ENCODE measurements around the gene SMAD7.

SMAD7 gene

DNA sequence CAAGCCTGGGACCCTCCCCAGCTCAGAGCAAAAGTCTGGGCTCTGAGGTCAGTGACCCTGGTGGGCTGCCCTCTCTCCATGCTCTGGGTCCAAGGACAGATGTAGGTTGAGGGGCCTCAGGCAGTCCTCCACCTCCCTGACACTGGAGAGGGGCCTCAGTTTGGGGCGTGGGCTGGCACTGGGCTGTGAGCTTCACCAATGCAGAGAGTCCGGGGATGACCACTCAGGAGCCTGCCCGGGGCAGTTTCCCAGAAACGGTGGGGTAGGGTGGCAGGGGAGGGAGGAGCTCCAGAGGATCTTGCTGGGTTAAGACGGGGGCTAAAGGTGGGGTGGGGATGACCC lies 40.5 kb upstream of the SMAD7 start:
- H2AK5ac ChIP-seq (ENCODE audit: low read length): peak overlapping the region; percentile 63
- H4K12ac ChIP-seq (ENCODE audit: low read depth, low read length): no peak overlapping the region
- H2BK12ac ChIP-seq (ENCODE audit: low read length): peak overlapping the region; percentile 30
- H3K4ac ChIP-seq (ENCODE audit: low read depth, low read length): peak overlapping the region; percentile 35
- H4K91ac ChIP-seq (ENCODE audit: low read depth, low read length): peak overlapping the region; percentile 97
- no peaks in the 10 kb centered on the region for H3K36me3 ChIP-seq (ENCODE audit: control insufficient read depth in 1 of 2, insufficient read depth in 2 of 2, low read length in 2 of 2)
- no peak for DNase-seq
- H3K27me3 ChIP-seq (ENCODE audit: insufficient read depth, low read length): no peaks in the 10 kb centered on the region
- peak overlapping the region; percentile 89 for H3K27ac ChIP-seq (ENCODE audit: low read depth, low read length)
- H3K18ac ChIP-seq (ENCODE audit: low read length): peak overlapping the region; percentile 23
- H3K4me3 ChIP-seq (ENCODE audit: low read depth, low read length): no peak overlapping the region
- H3K14ac ChIP-seq (ENCODE audit: low read length): peak overlapping the region; percentile 35
- H3K9ac ChIP-seq (ENCODE audit: low read length): no peak overlapping the region
- H3K4me1 ChIP-seq (ENCODE audit: control insufficient read depth in 1 of 2, insufficient read depth in 2 of 2, low read length in 2 of 2): peaks cover 41 to 49% of the 10 kb centered on the region in 2 experiments
- H3K79me2 ChIP-seq (ENCODE audit: control insufficient read depth, insufficient read depth, low read length, poor library complexity): peaks cover 10% of the 10 kb centered on the region
- no peak overlapping the region for H3K23ac ChIP-seq (ENCODE audit: low read length)
- H3K79me1 ChIP-seq (ENCODE audit: low read length): peaks cover 66% of the 10 kb centered on the region
- H3K4me2 ChIP-seq (ENCODE audit: low read length): peak overlapping the region; percentile 15
- no CpG with 5 or more reads among the region's 5 CpGs for WGBS (ENCODE audit: extremely low coverage, insufficient coverage, insufficient read length)
- H3K9me3 ChIP-seq (ENCODE audit: insufficient read depth, low read depth, low read length): peaks cover 4% of the 10 kb centered on the region
- no peak overlapping the region for H2AFZ ChIP-seq (ENCODE audit: insufficient read depth, low read length, poor library complexity)
- peak overlapping the region; percentile 81 for H2BK120ac ChIP-seq (ENCODE audit: insufficient read depth, low read length, poor library complexity)
- H2BK5ac ChIP-seq (ENCODE audit: low read depth, low read length, poor library complexity): peak overlapping the region; percentile 73
- peak overlapping the region; percentile 67 for H4K8ac ChIP-seq (ENCODE audit: low read depth, low read length)

DNA sequence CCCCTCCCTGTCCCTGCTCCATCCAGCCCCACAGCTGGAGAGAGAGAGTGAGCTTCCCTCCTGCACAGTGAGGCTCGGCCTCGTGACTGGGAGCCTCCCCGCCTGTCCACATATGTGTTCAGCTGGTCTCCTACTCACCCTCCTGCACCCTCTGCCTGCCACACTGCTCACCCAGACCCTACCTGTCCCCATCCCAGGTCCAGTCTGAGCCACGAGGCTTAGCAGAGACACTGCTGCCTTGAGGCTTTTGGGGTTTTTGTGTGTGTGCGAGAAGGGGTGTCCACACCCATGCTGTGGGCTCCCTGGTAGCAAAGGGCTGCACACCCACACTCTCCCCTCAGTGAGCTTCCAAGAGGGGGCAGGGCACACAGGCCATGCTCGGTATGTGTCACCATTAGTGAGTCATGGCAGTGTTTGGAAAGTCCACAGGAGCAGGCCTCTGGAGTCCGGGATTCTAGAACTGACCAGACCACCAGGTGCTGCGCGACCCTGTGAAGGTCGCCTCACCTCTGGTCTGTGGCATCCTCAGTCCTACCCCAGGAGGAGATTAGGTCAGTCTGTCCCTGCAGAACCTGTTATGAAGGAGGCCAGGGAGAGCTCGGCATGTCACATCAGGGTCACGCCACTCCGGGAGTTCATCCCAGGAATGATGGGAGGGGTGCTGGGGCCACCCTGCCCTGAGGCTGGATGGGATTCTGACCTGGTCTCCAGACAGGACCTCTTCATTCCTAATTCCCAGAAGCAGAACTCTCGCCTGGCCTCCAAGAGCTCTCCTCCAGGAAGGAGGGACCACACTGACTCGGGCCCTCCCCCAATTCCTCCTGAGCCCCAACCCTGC lies 39.9 kb upstream of the SMAD7 start:
- DNase-seq: peak; percentile 65 to 75
- Histone ChIP-seq H3K9me3 (ENCODE audit: insufficient read depth, low read depth, low read length) (peaks cover 4% of the 10 kb centered on the region), H3K36me3 (ENCODE audit: control insufficient read depth in 1 of 2, insufficient read depth in 2 of 2, low read length in 2 of 2) (no peaks in the 10 kb centered on the region), H3K4ac (ENCODE audit: low read depth, low read length) (peak overlapping the region; percentile 35), H3K27ac (ENCODE audit: low read depth, low read length) (peak overlapping the region; percentile 89), H3K14ac (ENCODE audit: low read length) (peak overlapping the region; percentile 42), H3K18ac (ENCODE audit: low read length) (peak overlapping the region; percentile 81), H4K8ac (ENCODE audit: low read depth, low read length) (peak overlapping the region; percentile 58), H4K12ac (ENCODE audit: low read depth, low read length) (peak overlapping the region; percentile 20), H3K79me1 (ENCODE audit: low read length) (peaks cover 60% of the 10 kb centered on the region), H3K4me1 (ENCODE audit: control insufficient read depth in 1 of 2, insufficient read depth in 2 of 2, low read length in 2 of 2) (peaks cover 41 to 45% of the 10 kb centered on the region in 2 experiments), H3K4me2 (ENCODE audit: low read length) (peak overlapping the region; percentile 15), H3K4me3 (ENCODE audit: low read depth, low read length) (no peak overlapping the region), H2BK5ac (ENCODE audit: low read depth, low read length, poor library complexity) (peak overlapping the region; percentile 77), H2BK12ac (ENCODE audit: low read length) (peak overlapping the region; percentile 53), H2AK5ac (ENCODE audit: low read length) (peak overlapping the region; percentile 87), H2BK120ac (ENCODE audit: insufficient read depth, low read length, poor library complexity) (peak overlapping the region; percentile 88), H3K79me2 (ENCODE audit: control insufficient read depth, insufficient read depth, low read length, poor library complexity) (peaks cover 10% of the 10 kb centered on the region), H3K23ac (ENCODE audit: low read length) (no peak overlapping the region), H4K91ac (ENCODE audit: low read depth, low read length) (peak overlapping the region; percentile 97), H3K9ac (ENCODE audit: low read length) (no peak overlapping the region), H2AFZ (ENCODE audit: insufficient read depth, low read length, poor library complexity) (peak overlapping the region; percentile 56), H3K27me3 (ENCODE audit: insufficient read depth, low read length) (no peaks in the 10 kb centered on the region)
- no CpG with 5 or more reads among the region's 15 CpGs for WGBS (ENCODE audit: extremely low coverage, insufficient coverage, insufficient read length)

DNA sequence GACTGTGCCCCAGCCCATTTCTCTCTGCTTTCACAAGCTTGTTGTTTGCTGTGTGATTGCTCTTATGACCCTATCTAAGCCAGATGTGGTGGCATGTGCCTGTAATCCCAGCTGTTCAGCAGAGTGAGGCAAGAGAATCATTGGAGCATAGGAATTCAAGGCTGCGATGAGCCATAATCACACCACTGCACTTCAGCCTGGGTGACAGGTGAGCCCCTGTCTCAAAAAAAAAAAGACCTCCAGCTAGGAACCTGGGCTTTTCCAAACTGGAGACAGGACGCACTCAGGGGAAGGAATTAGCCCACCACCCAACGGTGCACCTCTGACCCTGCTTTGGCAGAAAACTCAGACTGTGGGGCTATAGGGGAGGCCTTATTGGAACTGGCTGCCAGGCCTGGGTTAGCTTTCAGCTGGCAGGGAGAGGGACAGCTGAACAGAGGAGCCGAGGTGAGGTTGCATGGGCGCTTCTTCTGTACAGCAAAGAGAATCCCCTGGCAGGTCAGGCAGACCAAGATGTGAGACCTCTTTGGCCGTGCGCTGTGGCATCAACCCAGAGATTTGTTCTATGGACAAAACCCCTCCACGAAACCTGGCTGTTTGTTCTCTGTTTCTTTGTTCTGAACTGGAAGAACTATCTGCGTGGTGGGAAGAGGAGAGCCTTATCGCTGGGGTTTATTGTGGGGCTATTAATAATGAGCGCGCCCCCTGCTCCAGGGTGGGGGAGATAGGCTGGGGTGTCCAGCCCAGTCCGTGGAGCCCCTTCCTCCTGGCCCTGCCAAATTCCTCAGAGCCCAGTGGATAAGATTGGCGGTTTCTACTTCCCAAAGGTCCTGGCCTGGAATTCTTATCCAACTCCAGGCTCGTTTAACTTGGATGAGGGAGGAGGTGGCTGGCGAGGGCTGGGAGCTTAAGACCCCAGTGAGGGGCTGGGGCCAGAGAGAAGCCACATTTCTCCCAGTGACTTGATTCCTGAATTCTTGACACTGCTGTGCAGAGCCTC lies 38.8 kb upstream of the SMAD7 start:
- H4K91ac ChIP-seq (ENCODE audit: low read depth, low read length): peak overlapping the region; percentile 97
- peak overlapping the region; percentile 87 for H2AK5ac ChIP-seq (ENCODE audit: low read length)
- peak overlapping the region; percentile 71 for H3K14ac ChIP-seq (ENCODE audit: low read length)
- H3K4me1 ChIP-seq (ENCODE audit: control insufficient read depth in 1 of 2, insufficient read depth in 2 of 2, low read length in 2 of 2): peaks cover 41 to 45% of the 10 kb centered on the region in 2 experiments
- no CpG with 5 or more reads among the region's 16 CpGs for WGBS (ENCODE audit: extremely low coverage, insufficient coverage, insufficient read length)
- peak overlapping the region; percentile 77 for H2BK5ac ChIP-seq (ENCODE audit: low read depth, low read length, poor library complexity)
- H3K36me3 ChIP-seq (ENCODE audit: control insufficient read depth in 1 of 2, insufficient read depth in 2 of 2, low read length in 2 of 2): no peaks in the 10 kb centered on the region
- H3K27ac ChIP-seq (ENCODE audit: low read depth, low read length): peak overlapping the region; percentile 70
- H3K18ac ChIP-seq (ENCODE audit: low read length): peak overlapping the region; percentile 81
- no peak overlapping the region for H3K4me2 ChIP-seq (ENCODE audit: low read length)
- no peak for DNase-seq
- peak overlapping the region; percentile 2 for H3K4ac ChIP-seq (ENCODE audit: low read depth, low read length)
- peak overlapping the region; percentile 88 for H2BK120ac ChIP-seq (ENCODE audit: insufficient read depth, low read length, poor library complexity)
- H2AFZ ChIP-seq (ENCODE audit: insufficient read depth, low read length, poor library complexity): no peak overlapping the region
- H2BK12ac ChIP-seq (ENCODE audit: low read length): peak overlapping the region; percentile 84
- H3K79me1 ChIP-seq (ENCODE audit: low read length): peaks cover 58% of the 10 kb centered on the region
- H3K79me2 ChIP-seq (ENCODE audit: control insufficient read depth, insufficient read depth, low read length, poor library complexity): peaks cover 10% of the 10 kb centered on the region
- H3K4me3 ChIP-seq (ENCODE audit: low read depth, low read length): no peak overlapping the region
- H3K9ac ChIP-seq (ENCODE audit: low read length): no peak overlapping the region
- H4K8ac ChIP-seq (ENCODE audit: low read depth, low read length): peak overlapping the region; percentile 58
- H3K9me3 ChIP-seq (ENCODE audit: insufficient read depth, low read depth, low read length): peaks cover 2% of the 10 kb centered on the region
- no peak overlapping the region for H4K12ac ChIP-seq (ENCODE audit: low read depth, low read length)
- H3K27me3 ChIP-seq (ENCODE audit: insufficient read depth, low read length): no peaks in the 10 kb centered on the region
- no peak overlapping the region for H3K23ac ChIP-seq (ENCODE audit: low read length)
